H9 (cell line): Measurements from ENCODE around the gene ANO6. TPM values are rescaled to one million over a fixed set of nuclear protein-coding genes. Genes with fewer than 3 reads are reported as not detected.

ENCODE experiments used
- DNase-seq: peaks from one replicate; pipeline ENCODE4 v3.0.0-alpha.2; 2017
- H2AFZ ChIP-seq: one replicate; pipeline ENCODE4 v1.6.1; 2013; ENCODE audit warnings: mild to moderate bottlenecking, low read length, control low read depth, moderate library complexity
- H2AK5ac ChIP-seq: 2 replicates; pipeline ENCODE4 v1.6.1; 2013; ENCODE audit warnings: low read length, control low read depth, mixed read lengths; ENCODE audit not compliant: insufficient read length
- H2BK120ac ChIP-seq: one replicate; pipeline ENCODE4 v1.6.1; 2013; ENCODE audit warnings: low read depth, mild to moderate bottlenecking, low read length, control low read depth, inconsistent platforms; ENCODE audit not compliant: poor library complexity, severe bottlenecking
- H2BK12ac ChIP-seq: 2 replicates; pipeline ENCODE4 v1.6.1; 2013; ENCODE audit warnings: low read length, control low read depth, mixed read lengths, low read depth; ENCODE audit not compliant: insufficient read length
- H2BK15ac ChIP-seq: 2 replicates; pipeline ENCODE4 v1.6.1; 2013; ENCODE audit warnings: low read depth, low read length, control low read depth
- H2BK20ac ChIP-seq: one replicate; pipeline ENCODE4 v1.6.1; 2013; ENCODE audit warnings: low read depth, mild to moderate bottlenecking, low read length, control low read depth, inconsistent platforms; ENCODE audit not compliant: poor library complexity, severe bottlenecking
- H2BK5ac ChIP-seq: 2 replicates; pipeline ENCODE4 v1.6.1; 2013; ENCODE audit warnings: low read length, control low read depth, mixed read lengths; ENCODE audit not compliant: insufficient read length
- H3K14ac ChIP-seq: 2 replicates; pipeline ENCODE4 v1.6.1; 2013; ENCODE audit warnings: low read length, control low read depth; ENCODE audit not compliant: insufficient read depth
- H3K18ac ChIP-seq: 2 replicates; pipeline ENCODE4 v1.6.1; 2013; ENCODE audit warnings: low read depth, mild to moderate bottlenecking, mixed read lengths, low read length, control low read depth; ENCODE audit not compliant: insufficient read length
- H3K23ac ChIP-seq: 2 replicates; pipeline ENCODE4 v1.6.1; 2013; ENCODE audit warnings: low read length, control low read depth, mixed read lengths, low read depth; ENCODE audit not compliant: insufficient read length
- H3K23me2 ChIP-seq: 2 replicates; pipeline ENCODE4 v1.6.1; 2013; ENCODE audit warnings: low read depth, mild to moderate bottlenecking, mixed read lengths, low read length, control low read depth; ENCODE audit not compliant: insufficient read length, poor library complexity, severe bottlenecking
- H3K27ac ChIP-seq: 2 replicates; pipeline ENCODE4 v1.5.1; 2013; ENCODE audit warnings: low read length, control low read depth, mixed read lengths, low read depth; ENCODE audit not compliant: insufficient read length
- H3K27me3 ChIP-seq: 2 replicates; pipeline ENCODE4 v1.6.1; 2013; ENCODE audit warnings: low read length, control low read depth, inconsistent platforms; ENCODE audit not compliant: insufficient read depth
- H3K4ac ChIP-seq: 2 replicates; pipeline ENCODE4 v1.6.1; 2013; ENCODE audit warnings: low read depth, mild to moderate bottlenecking, control low read depth, inconsistent platforms, low read length, moderate library complexity
- H3K4me1 ChIP-seq: 2 replicates; pipeline ENCODE4 v1.6.1; 2013; ENCODE audit warnings: low read length, control low read depth, inconsistent platforms; ENCODE audit not compliant: insufficient read depth
- H3K4me2 ChIP-seq: 2 replicates; pipeline ENCODE4 v1.6.1; 2013; ENCODE audit warnings: low read length, control low read depth, mixed read lengths; ENCODE audit not compliant: insufficient read length, insufficient read depth
- H3K56ac ChIP-seq: 2 replicates; pipeline ENCODE4 v1.6.1; 2013; ENCODE audit warnings: low read depth, mild to moderate bottlenecking, mixed read lengths, low read length, control low read depth; ENCODE audit not compliant: insufficient read length
- H3K79me1 ChIP-seq: 2 replicates; pipeline ENCODE4 v1.6.1; 2013; ENCODE audit warnings: low read depth, mild to moderate bottlenecking, moderate library complexity, low read length, control low read depth, inconsistent platforms; ENCODE audit not compliant: insufficient read depth, poor library complexity, severe bottlenecking
- H3K79me2 ChIP-seq: 2 replicates; pipeline ENCODE4 v1.6.1; 2013; ENCODE audit warnings: low read length, control low read depth, inconsistent platforms; ENCODE audit not compliant: insufficient read depth
- H3K9ac ChIP-seq: 2 replicates; pipeline ENCODE4 v1.6.1; 2013; ENCODE audit warnings: low read length, control low read depth, mixed read lengths; ENCODE audit not compliant: insufficient read length; ENCODE audit errors: extremely low read depth
- H3K9me3 ChIP-seq: one replicate; pipeline ENCODE4 v1.6.1; 2013; ENCODE audit warnings: low read depth, low read length, inconsistent platforms; ENCODE audit not compliant: control insufficient read depth
- H3T11ph ChIP-seq: one replicate; pipeline ENCODE4 v1.6.1; 2013; ENCODE audit warnings: mild to moderate bottlenecking, low read length, control low read depth, inconsistent platforms
- H4K20me1 ChIP-seq: one replicate; pipeline ENCODE4 v1.6.1; 2013; ENCODE audit not compliant: control insufficient read depth, insufficient read length, insufficient read depth
- H4K5ac ChIP-seq: 2 replicates; pipeline ENCODE4 v1.6.1; 2013; ENCODE audit warnings: low read depth, mild to moderate bottlenecking, mixed read lengths, low read length, control low read depth; ENCODE audit not compliant: insufficient read length
- H4K8ac ChIP-seq: replicated peaks from 2 replicates; pipeline ENCODE4 v1.6.1; 2013; ENCODE audit warnings: low read length, control low read depth, mixed read lengths, low read depth; ENCODE audit not compliant: insufficient read length
- H4K91ac ChIP-seq: 2 replicates; pipeline ENCODE4 v1.6.1; 2013; ENCODE audit warnings: low read depth, mild to moderate bottlenecking, moderate library complexity, mixed read lengths, low read length, control low read depth; ENCODE audit not compliant: insufficient read length
- H3K27ac Mint-ChIP-seq, 3 experiments: 2 replicates in 2 of 3; 3 replicates in 1 of 3; pipeline ENCODE4 v1.8.0; 2020 to 2021; ENCODE audit warnings: mixed read lengths in 3 of 3, mild to moderate bottlenecking in 1 of 3, moderate library complexity in 1 of 3
- H3K27me3 Mint-ChIP-seq: 2 replicates; pipeline ENCODE4 v1.8.0; 2021; ENCODE audit warnings: low read depth, mild to moderate bottlenecking, moderate library complexity, mixed read lengths
- H3K36me3 Mint-ChIP-seq, 3 experiments: 2 replicates in 2 of 3; 3 replicates in 1 of 3; pipeline ENCODE4 v1.8.0; 2020 to 2021; ENCODE audit warnings: low read depth in 3 of 3, mixed read lengths in 3 of 3; ENCODE audit not compliant: insufficient read depth in 1 of 3
- H3K4me1 Mint-ChIP-seq, 2 experiments: 2 replicates each; pipeline ENCODE4 v1.8.0; 2020; ENCODE audit warnings: mixed read lengths in 2 of 2
- H3K4me3 Mint-ChIP-seq, 2 experiments: 2 replicates in 1 of 2; 3 replicates in 1 of 2; pipeline ENCODE4 v1.8.0; 2020 to 2021; ENCODE audit warnings: mild to moderate bottlenecking in 2 of 2, mixed read lengths in 2 of 2, moderate library complexity in 1 of 2
- H3K9me3 Mint-ChIP-seq, 2 experiments: 2 replicates in 1 of 2; 3 replicates in 1 of 2; pipeline ENCODE4 v1.8.0; 2020; ENCODE audit warnings: mild to moderate bottlenecking in 2 of 2, mixed read lengths in 2 of 2, moderate library complexity in 1 of 2
- WGBS: extraction: QIAGEN DNeasy Blood & Tissue Kit; methylation state at CpG from one replicate; pipeline ENCODE4 v1.1.7; 2013; ENCODE audit warnings: missing lambda C conversion rate, low lambda C conversion rate, mixed read lengths; ENCODE audit not compliant: insufficient read length; ENCODE audit errors: extremely low coverage; 5-methylcytosine and 5-hydroxymethylcytosine counted together
- total RNA-seq: library from RNA; stranded (reverse); gene quantifications from 2 replicates; pipeline ENCODE4 v1.2.1, GENCODE V29; 2021
- TF ChIP-seq, protein P1 (sequence below): fragments of 200-600 bp; sonication (generic); conservative IDR thresholded peaks from 3 replicates; pipeline ENCODE4 v1.8.0; 2021; ENCODE audit warnings: antibody characterized with exemption, mild to moderate bottlenecking

The ANO6 gene
- total RNA-seq, 1 experiment from 2014 or later, result 24.3 TPM

DNA sequence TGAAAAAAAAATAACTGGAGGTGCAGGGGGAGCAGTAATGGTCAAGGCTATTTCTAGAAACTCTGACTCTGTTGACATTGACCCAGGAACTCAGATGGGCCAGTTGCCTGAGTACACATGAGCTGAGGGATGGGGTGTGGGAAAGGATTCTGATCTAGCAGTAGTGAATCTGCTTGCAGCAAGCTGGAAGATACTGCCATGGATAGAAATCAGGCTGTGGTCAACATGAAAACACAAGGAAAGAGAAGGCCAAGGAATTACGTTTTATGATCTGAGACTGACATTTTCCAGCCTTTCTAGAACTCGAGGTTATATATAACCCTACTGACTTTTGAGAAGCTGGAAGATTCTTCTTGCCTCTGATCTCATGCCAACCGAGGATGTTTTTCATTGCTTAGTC is 90.0 kb downstream of the ANO6 start:
- Histone ChIP-seq H4K20me1 (no peaks in the 10 kb centered on the region), H3K4ac (no peak overlapping the region), H4K5ac (no peak overlapping the region), H2BK15ac (no peak overlapping the region), H3K4me2 (no peak overlapping the region), H3K18ac (no peak overlapping the region), H2BK12ac (no peak overlapping the region), H3K4me1 (no peaks in the 10 kb centered on the region; the same call in 1 of the 2 replicates), H3K9me3 (no peaks in the 10 kb centered on the region), H4K91ac (no peak overlapping the region), H2BK120ac (no peak overlapping the region), H4K8ac (no peak overlapping the region), H3K79me2 (no peaks in the 10 kb centered on the region), H2AK5ac (no peak overlapping the region), H3K14ac (no peak overlapping the region), H3K23me2 (no peaks in the 10 kb centered on the region), H3K56ac (no peak overlapping the region), H2BK20ac (no peak overlapping the region), H3K27ac (no peak overlapping the region), H2BK5ac (no peak overlapping the region), H3K23ac (no peak overlapping the region), H3K9ac (no peak overlapping the region), H3K27me3 (no peaks in the 10 kb centered on the region), H3K79me1 (no peaks in the 10 kb centered on the region), H3T11ph (no peak overlapping the region), H2AFZ (no peak overlapping the region)
- WGBS, result no CpG with 5 or more reads among the region's 3 CpGs
- Mint-ChIP-seq H3K4me1 (no peaks in the 10 kb centered on the region), H3K27ac (no peak overlapping the region), H3K36me3 (peaks cover 0 to 2% (median 0%) of the 10 kb centered on the region in 3 experiments; a peak in 1 of 7 replicates), H3K4me3 (no peak overlapping the region), H3K27me3 (no peaks in the 10 kb centered on the region), H3K9me3 (no peaks in the 10 kb centered on the region)
- TF ChIP-seq, protein P1, sequence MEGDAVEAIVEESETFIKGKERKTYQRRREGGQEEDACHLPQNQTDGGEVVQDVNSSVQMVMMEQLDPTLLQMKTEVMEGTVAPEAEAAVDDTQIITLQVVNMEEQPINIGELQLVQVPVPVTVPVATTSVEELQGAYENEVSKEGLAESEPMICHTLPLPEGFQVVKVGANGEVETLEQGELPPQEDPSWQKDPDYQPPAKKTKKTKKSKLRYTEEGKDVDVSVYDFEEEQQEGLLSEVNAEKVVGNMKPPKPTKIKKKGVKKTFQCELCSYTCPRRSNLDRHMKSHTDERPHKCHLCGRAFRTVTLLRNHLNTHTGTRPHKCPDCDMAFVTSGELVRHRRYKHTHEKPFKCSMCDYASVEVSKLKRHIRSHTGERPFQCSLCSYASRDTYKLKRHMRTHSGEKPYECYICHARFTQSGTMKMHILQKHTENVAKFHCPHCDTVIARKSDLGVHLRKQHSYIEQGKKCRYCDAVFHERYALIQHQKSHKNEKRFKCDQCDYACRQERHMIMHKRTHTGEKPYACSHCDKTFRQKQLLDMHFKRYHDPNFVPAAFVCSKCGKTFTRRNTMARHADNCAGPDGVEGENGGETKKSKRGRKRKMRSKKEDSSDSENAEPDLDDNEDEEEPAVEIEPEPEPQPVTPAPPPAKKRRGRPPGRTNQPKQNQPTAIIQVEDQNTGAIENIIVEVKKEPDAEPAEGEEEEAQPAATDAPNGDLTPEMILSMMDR, result no peak
- no peak for DNase-seq
